ENCODE results near the gene TADA1. TPM values are rescaled to one million over a fixed set of nuclear protein-coding genes. Genes with fewer than 3 reads are reported as not detected.

TADA1 gene, protein sequence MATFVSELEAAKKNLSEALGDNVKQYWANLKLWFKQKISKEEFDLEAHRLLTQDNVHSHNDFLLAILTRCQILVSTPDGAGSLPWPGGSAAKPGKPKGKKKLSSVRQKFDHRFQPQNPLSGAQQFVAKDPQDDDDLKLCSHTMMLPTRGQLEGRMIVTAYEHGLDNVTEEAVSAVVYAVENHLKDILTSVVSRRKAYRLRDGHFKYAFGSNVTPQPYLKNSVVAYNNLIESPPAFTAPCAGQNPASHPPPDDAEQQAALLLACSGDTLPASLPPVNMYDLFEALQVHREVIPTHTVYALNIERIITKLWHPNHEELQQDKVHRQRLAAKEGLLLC
- 13.5 TPM for polyA plus RNA-seq (ENCODE audit: insufficient read length)

DNA sequence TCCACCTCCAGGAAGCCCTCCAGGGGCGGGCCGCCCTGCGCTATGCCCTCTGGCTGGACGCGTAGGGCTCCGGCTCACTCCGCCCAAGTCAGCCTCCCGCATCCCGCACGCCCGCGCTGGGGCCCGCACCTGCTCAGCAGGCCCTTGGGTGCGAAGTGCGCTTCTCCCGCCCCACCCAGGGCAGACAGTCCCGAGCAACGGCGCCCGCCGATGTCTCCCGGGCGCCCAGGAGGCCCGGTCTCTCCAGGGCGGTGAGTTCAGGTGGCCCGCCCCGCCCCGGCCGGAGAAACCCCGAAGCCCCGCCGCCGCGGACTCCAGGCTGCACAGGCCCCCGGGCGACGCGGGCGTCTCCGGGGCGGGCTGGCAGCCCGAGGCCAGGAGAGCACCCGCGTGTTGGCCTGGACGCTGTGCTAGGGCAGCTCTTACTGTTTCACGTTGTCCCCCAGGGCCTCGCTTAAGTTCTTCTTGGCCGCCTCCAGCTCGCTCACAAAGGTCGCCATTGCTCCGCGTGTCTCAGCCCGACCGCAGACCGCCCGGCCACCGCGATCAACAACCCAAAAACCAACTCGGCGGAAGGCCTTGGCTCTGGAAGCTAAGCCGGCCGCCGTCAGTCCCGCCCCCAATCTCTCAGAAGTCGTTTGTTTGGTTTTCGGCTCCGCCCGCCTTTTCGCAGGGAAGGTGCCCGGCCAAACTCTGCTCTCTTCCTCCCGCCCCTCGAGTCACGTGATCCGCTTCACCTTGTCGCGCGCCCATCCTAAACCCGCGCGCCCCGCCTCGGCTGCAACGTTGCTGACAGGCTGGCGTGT lies at the start of gene TADA1:
TSS of gene TADA1 (minus strand) at position 531 of the 806 bp plus-strand sequence. CDS start at position 500, 31 bp downstream.
- peak; percentile 97 for DNase-seq

DNA sequence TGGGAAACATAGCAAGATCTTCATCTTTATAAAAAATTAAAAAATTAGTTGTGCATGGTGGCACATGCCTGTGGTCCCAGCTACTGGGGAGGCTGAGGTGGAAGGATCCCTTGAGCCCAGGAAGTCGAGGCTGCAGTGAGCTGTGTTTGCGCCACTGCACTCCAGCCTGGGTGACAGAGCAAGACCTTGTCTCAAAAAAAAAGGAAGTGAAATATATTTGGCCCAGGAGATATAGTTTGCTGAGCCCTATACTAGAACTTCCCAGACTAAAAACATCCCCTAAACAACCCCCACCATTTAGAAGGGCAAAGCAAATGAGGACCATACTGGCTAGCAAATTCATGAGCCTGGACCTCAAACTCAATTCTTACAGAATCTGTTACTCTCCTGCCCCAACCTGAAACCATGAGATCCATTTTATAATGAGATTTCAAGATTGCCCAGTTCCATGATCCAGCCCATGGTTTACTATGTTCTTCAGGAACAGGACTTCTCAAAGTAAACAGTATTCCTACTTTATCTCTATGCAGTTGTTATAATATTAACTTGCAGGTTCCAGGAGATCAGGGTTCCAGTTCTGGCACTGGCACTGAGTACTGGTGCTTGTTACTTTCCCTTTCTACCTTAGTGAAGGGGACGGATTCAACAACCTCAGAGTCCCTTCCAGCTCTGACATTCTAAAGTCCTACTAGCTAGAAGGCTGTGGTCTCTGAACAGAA lies 48.9 kb upstream of the TADA1 start:
- DNase-seq, result no peak

DNA sequence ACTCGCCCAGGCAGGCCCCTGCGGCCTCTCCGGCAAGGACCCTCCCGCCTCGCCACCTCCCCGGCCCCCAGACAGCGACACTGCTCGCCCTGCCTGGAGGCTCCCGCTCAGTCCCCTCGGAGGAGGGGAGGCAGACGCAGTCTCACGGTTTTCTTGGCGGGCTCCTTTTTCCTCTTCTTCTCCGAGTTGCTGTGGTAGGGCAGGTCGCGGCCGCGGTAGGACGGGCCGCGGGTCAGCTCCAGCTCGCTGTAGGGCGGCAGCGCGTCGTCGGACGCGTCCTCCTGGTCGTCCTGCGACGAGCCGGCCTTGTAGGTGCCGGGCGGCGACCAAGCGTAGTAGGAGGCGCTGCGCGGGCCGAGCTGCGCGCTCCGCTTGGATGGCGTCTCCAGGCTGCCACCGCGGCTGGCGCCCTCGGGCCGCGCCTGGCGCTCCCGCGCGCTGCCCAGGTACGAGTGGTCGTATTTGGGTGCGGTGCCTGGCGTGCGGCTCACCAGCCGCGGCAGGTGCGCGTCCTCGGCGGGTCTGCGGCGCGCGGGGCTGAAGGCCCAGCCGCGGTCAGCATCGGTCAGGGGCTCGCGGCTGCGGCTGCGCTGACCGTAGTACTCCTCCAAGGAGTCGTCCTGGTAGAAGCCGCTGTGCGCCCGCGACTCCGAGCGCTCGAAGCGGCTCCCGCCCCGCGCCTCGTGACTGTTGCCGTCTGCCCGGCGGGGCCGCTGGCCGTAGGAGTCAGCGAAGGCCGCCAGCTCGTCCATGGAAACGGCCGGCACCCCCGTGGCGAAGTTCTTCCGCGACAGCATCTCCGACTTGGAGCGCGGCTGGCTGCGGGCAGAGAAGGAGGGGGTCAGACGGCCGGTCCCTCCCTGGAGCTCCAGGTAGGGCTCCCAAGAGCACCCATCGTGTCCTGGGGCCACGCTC lies 44.8 kb upstream of the TADA1 start:
- peak; percentile 23 for DNase-seq

DNA sequence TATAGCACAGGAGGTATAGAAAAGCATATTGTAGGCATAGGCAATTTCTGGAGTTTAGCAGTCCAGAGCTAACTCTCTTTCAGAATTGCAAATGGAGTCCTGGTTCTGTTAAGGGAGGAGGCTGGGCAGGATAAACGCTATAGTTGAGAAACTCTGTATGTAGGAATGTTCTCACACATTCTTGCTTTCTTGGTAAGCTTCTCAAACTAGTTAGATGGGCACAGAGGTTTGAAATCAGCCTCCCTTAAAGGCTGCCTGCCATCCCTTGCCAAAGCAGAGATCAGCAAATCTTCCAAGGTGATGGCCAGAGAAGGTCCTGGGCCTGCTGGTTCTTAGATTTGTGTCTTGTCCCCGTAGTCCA lies 42.9 kb upstream of the TADA1 start:
- DNase-seq, result no peak

DNA sequence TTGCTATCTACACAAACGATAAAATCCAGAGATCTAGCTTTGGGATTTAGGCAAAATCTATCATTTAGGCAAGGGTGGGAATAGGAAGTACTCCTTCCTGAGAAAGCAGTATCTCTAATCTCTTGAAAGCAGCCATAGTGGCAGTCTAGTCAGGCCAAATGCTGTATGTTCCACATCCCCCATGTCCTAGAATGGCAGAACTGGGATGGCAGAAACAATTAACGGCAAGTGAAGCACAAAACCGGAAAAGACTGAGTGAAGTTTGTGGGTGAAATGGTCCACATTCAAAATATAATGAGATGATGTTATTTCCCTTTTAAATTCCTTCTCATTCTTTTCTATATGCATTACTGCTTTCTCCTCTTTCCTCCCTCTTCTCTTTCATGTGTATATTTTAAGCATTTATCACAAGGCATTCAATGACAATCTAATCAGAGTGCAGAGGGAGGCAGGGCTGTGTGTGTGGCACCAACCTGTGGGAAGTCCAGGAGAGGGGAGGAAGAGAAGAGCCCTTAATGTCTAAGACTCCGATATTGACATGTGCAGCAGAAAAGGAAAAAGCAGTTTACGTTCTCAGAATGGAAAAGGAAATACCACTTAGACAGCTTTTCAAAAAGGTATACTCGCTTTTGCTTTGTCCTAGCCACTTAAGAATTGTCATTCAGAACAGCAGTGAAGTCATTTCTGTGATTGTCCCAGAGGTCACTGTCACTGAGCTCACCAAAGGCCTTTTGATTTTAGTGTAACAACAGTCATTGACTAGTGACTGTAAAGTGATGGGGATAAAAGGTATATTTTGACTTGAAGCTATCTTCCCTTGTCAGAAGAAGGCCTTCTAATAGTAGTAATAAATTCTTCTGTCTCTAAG lies 42.3 kb upstream of the TADA1 start:
- DNase-seq, result no peak

DNA sequence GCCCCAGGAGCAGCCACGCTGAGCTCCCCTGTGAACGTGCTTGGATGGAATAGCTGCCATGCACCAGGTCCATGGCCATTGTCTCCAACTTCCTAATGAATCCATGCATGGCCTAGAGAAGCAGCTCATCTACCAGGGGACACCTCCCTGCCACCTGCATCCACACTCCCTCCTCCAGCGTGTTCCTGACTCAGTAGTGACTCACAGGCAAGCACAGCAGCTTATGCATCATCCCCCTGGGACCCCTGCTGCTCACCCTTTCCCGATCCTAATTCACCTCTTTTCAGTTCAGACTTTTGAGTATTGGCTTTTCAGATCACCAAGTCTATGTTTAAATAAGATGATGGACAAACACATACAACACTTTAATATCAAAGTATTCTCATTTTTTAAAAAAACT lies 39.9 kb upstream of the TADA1 start:
- no peak for DNase-seq

DNA sequence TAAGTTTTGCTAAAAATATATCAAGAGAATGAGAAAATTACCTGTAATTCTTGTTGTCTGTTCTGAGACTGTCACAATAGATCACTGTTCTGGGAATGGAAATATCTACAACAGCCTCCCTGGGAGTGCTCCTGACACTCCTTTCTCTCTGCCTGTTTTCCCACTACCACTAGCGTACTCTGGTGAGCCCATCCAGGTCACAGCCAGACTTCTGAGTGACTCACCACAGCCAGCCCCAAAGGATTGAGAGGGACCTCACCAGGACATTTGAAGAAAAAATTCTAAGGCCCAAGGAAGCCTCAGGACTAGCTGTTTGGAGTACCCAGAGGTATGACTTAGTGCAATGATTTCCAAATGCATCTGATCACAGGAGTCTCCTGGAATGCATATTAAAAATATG lies 39.0 kb upstream of the TADA1 start:
- DNase-seq, result no peak

DNA sequence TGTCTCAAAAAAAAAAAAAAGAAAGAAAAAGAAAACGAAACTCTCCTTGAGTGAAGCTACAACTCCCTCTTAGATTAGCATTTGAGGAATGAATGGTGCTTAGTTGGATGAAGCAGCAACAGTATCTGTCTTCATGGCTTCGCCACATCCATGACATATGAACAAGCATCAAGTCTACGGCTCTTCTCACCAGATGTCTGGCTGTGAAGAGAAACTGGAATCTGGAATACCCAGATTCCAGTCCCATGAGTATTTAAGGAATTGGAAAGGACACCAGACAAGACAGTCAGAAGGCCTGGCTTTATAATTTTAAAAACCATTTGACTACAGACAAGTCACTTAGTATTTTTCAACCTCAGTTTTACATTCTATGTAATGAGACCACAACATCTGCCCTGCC lies 38.0 kb upstream of the TADA1 start:
- DNase-seq, result no peak

DNA sequence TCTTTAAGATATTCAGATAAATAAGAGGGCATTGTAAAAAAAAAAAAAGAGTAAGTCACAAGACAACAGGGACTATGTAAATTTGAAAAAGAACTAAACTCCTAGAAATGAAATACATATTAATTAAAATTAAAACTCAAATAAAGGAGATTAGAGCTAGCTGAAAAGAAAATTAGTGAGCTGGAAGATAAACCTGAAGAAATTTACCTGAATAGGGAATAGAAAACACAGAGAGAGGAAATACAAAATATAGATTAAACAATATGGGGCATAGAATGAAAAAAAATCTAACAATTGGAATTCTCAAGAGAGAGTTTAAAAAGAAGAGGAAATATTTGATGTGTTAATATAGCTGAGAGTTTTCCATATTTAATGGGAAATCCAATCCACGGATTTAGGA lies 35.6 kb upstream of the TADA1 start:
- no peak for DNase-seq

DNA sequence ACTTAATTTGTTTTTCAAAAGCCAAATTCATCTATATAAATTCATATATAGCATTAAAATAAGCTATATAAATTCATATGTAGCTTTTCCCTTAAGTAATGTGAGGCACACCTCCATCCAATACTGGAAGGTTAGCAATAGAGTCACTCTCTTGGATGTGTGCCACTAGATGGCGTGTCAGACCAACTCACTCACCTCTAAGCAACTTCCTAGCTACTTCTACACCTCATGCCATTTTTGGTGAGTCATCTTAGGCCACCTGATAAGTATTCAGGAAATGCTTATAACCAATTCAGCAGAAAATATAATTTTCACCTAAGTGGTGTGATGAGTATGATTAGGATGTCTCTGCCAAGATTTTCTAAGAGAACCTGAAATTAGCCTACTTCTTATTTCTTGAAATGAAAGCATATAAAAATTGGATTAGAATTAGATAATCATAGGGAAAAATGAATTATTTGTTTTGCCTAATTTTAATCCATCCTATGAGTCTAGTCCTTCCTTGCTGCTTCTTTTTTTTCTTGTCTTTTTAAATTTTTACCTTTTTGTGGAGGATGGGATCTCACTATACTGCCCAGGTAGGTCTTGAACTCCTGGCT lies 34.4 kb upstream of the TADA1 start:
- peak; percentile 44 for DNase-seq

DNA sequence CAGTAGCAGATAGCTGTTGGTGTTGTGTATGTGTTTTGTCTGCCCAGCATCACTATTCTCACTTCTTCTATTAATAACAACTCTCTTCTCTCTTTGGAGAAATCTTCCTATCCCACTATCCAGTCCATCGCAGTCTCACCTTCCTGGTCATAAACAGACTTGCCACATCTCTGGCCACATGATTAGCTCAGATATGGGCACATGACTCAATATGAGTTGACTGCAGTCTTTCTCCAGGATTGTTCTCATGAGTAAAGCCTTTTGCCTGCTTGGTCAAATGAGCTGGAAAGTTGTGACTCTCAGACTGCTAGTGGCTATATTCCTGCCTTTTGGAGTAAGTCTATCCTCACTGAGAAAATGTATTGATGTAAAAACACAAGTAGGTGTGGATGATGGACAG lies 32.9 kb upstream of the TADA1 start:
- no peak for DNase-seq

DNA sequence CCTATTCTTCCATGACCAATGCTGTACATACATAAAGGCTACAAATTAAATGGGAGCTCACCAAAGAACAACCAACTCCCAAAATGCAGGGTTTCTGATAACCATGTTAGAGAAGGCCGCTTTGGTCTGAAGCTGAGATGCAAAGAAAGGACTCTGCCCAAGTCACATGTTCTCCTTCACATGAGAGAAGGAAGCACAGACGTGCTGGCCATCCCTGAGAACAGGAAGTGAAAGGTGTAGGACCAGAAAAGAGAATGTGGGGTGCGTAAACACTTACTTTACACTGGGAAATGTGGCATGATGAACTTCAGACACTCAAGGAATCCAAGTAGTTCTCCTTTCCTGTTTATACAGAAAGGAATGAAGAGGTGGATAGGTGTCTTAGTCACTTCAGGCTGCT lies 31.7 kb upstream of the TADA1 start:
- DNase-seq, result no peak

DNA sequence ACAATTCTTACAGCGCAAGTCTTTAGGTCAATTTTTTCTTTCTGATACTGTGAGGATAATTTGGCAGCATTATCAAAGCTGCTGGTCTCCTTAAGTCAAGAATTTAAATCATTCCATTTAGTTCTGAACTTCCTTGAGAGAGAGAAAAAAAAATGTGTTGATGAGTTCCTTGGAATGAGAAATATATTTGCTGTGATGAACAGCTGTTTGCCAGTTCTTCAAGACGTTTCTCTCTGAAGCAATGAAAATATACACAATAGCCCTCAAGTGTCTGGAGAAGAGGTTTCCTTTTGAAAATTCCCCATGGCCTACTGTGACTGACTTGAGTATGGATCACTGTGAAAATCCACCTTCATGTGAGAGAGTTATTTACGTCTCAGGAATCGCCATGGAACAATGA lies 31.0 kb upstream of the TADA1 start:
- no peak for DNase-seq

DNA sequence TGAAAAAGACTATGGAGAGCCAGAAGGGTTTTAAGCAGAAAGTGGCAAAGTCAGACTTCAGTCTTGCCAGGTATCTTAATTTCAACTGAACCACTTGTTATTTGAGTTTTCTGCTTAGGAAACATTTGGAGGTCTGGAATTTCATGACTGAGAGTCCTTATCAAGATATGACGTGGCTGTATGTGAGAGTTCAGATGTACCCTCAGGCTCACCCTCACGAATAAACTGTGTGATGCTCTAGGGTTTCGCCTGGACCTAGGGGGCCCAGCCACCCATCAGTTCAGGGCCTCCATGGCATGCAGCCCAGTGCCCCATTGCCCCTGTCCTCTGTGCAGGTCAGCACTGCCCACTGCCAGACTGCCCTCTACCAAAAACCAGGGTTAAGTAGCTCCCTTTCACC lies 30.6 kb upstream of the TADA1 start:
- no peak for DNase-seq

DNA sequence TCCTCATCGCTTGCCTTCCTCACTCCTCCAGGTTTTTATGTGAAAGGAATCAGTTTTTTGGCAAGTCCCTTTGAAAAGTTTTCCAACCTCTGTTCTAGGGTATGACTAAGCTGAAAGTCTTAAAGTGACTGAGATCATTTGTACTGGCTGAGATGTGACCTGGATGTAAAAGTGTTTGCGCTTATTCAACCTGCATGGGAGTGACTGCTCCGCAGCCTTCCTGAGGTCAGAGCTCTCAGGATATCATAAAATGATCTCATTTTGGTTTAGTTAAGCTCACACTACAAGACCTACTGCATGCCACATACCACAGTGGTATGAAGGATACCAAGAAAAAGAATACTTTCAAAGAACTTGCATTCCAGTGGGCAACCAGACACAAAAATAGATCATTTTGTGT lies 29.8 kb upstream of the TADA1 start:
- peak; percentile 39 for DNase-seq

DNA sequence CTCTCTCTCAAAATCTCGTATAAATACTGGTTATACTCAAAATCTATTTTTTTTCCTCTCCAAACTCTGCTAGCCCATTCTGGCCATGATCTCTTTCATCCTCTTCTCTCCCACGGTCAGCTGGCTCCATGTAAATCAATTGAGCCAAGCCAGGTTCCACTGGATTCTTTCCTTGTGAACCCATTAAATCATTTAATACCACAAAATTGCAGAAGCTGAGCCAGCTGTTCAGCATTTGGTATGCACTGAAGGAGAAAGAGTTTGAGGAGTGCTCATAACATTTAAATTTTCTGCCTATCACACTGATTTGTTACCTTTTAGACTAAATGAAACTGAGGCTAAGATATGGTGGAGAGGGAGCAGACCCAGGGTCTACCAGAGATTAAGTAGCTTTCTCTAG lies 29.1 kb upstream of the TADA1 start:
- peak; percentile 29 for DNase-seq

DNA sequence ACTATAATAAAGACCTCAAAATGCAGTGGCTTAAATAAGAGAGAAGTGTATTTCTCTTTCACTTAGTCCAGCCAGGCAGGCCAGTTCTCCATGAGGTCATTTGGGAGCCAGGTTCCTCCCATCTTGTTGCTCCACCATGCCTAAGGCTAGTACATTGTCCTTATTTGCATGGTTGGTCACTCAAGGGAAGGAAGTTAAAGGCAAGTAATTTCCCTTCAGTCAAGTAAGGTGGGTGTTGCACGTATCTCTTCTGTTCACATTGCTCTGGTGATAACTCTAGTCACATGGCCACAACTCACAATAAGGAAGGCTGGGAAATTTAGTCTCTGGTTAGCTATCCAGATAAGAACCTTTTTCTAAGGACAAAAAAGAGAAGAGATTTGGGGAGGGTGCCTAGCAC lies 27.2 kb upstream of the TADA1 start:
- DNase-seq, result no peak

DNA sequence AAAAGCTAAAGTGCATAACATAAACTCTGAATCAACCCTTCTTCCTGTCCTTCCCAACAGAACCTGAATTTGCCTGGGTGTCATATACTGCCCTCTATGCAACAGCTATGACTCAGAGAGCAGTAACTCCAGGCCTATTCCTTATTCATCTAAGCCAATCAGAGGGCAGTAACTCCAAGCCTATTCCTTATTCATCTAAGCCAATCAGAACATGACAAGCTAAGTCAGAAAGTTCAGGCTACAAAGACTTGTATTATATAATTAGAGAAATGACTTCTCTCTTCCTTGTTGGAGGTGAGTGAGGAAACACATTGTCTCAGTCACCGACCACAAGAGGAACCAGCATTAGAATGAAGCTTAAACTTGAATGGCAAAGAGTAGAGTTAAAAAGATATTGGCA lies 26.2 kb upstream of the TADA1 start:
- no peak for DNase-seq

DNA sequence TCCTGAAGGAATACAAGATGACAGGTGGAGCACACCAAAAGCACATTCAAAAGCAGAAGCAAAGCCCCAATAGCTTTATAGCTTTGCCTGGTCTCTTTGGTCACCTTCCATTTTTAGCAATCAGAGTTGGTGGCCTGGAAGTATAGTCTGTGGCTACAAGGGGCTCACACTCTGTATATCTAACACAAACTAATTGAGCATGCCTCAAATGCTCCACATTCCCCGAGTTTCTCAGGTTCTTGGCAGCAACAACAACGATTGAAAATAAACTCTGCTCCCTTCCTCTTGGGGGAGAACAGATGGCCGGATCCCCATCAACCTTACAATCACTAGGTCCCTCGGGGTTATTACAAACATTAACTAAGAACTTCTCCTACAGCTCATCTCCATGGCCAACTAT lies 24.9 kb upstream of the TADA1 start:
- no peak for DNase-seq

DNA sequence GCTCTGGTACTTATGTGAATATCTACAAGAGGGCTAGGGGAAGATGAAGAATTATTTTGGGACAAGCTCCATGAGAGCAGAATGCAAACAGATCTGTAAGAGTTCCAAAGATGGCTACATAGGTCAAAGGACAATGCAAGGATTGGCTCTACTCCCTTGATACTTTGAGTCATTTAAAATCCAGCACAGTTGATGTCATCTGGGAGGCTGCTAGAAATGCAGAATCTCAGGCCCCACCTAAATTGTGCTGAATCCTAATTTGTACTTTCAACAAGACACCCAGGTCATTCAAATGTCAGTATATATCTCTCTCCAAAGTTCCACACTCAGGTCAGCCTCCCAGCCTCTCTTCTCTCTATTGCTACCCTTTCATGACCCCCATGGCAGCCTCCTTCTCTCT lies 23.7 kb upstream of the TADA1 start:
- DNase-seq, result no peak

DNA sequence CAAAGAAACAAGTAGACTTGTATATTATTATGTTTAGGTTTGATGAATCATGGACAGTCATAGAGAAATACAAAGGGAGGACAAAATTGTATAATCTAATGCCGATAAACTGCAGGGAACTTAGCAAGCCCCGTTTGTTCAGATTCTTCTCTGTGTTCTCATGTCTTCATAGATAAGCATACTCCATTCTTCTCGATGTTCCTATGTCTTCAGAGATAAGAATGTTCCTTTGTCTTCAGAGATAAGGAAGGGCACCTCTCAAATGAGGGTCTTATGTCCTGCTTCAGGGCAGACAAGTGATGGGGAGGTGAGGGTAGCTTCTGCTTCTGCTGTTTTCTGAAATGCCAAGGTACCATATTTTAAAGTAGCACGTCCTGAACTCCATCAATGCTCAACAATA lies 19.7 kb upstream of the TADA1 start:
- DNase-seq, result no peak

Measured in hindlimb muscle (tissue), 1 donor.